Neutrophil (primary cell): ENCODE measurements around the gene ANAPC7.
"Not testable (repeated sequence)": the region's sequence is repeated elsewhere in the genome, so short reads cannot be mapped to it uniquely, and the experiment has no call there.

Experiments used
- H3K27ac ChIP-seq: fragments of 200-600 bp; sonication (generic); 2 replicates; pipeline ENCODE4 v1.5.1; 2016; ENCODE audit warnings: mild to moderate bottlenecking, moderate library complexity
- H3K27me3 ChIP-seq: fragments of 200-600 bp; sonication (generic); 2 replicates; pipeline ENCODE4 v1.6.0; 2016; ENCODE audit warnings: mild to moderate bottlenecking
- H3K36me3 ChIP-seq: fragments of 200-600 bp; sonication (generic); 2 replicates; pipeline ENCODE4 v1.5.1; 2017
- H3K4me1 ChIP-seq, 2 experiments: fragments of 200-600 bp in 1 of 2; sonication (generic) in 1 of 2; 1 replicate in 1 of 2; 2 replicates in 1 of 2; pipeline versions ENCODE4 v1.5.1 to v1.6.1; 2013 to 2016; ENCODE audit warnings: low read depth in 1 of 2, low read length in 1 of 2, mild to moderate bottlenecking in 1 of 2, moderate library complexity in 1 of 2; ENCODE audit not compliant: control insufficient read depth in 1 of 2, insufficient read depth in 1 of 2
- H3K4me3 ChIP-seq, 2 experiments: fragments of 200-600 bp in 1 of 2; sonication (generic) in 1 of 2; 1 replicate in 1 of 2; 2 replicates in 1 of 2; pipeline ENCODE4 v1.5.1; 2013 to 2016; ENCODE audit warnings: low read depth in 1 of 2, low read length in 1 of 2, mild to moderate bottlenecking in 1 of 2, moderate library complexity in 1 of 2
- H3K9me3 ChIP-seq: fragments of 200-600 bp; sonication (generic); 2 replicates; pipeline ENCODE4 v1.5.1; 2016
- TF ChIP-seq, protein P1 (sequence below): fragments of 200-600 bp; sonication (generic); IDR thresholded peaks from 2 replicates; pipeline ENCODE4 v1.5.1; 2016; ENCODE audit warnings: antibody characterized with exemption

Gene ANAPC7

DNA sequence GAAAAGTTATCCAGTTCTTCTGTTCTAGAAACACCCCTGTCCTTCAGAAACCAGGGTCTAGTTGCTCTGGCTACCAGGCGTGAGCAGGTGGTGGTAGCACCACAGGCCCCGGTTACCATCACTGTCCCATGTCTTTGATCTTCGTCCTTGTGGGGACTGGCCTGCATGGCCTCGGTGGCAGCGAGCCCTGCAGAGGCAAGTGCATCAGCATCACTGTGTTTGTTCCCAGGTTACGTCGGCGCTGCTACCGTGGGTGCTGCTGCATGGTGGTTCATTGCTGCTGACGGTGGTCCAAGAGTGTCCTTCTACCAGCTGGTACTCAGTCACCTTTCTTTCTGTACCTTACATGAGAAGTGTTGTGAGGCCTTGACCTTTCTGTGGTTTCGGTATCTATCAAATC is 58.9 kb downstream of the ANAPC7 start:
- Histone ChIP-seq H3K4me3 (no peak overlapping the region), H3K4me1 (peaks cover 22 to 25% of the 10 kb centered on the region in 2 experiments), H3K9me3 (no peaks in the 10 kb centered on the region), H3K36me3 (peaks cover 88% of the 10 kb centered on the region), H3K27me3 (no peaks in the 10 kb centered on the region), H3K27ac (no peak overlapping the region)
- TF ChIP-seq, protein P1, sequence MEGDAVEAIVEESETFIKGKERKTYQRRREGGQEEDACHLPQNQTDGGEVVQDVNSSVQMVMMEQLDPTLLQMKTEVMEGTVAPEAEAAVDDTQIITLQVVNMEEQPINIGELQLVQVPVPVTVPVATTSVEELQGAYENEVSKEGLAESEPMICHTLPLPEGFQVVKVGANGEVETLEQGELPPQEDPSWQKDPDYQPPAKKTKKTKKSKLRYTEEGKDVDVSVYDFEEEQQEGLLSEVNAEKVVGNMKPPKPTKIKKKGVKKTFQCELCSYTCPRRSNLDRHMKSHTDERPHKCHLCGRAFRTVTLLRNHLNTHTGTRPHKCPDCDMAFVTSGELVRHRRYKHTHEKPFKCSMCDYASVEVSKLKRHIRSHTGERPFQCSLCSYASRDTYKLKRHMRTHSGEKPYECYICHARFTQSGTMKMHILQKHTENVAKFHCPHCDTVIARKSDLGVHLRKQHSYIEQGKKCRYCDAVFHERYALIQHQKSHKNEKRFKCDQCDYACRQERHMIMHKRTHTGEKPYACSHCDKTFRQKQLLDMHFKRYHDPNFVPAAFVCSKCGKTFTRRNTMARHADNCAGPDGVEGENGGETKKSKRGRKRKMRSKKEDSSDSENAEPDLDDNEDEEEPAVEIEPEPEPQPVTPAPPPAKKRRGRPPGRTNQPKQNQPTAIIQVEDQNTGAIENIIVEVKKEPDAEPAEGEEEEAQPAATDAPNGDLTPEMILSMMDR, result no peak

DNA sequence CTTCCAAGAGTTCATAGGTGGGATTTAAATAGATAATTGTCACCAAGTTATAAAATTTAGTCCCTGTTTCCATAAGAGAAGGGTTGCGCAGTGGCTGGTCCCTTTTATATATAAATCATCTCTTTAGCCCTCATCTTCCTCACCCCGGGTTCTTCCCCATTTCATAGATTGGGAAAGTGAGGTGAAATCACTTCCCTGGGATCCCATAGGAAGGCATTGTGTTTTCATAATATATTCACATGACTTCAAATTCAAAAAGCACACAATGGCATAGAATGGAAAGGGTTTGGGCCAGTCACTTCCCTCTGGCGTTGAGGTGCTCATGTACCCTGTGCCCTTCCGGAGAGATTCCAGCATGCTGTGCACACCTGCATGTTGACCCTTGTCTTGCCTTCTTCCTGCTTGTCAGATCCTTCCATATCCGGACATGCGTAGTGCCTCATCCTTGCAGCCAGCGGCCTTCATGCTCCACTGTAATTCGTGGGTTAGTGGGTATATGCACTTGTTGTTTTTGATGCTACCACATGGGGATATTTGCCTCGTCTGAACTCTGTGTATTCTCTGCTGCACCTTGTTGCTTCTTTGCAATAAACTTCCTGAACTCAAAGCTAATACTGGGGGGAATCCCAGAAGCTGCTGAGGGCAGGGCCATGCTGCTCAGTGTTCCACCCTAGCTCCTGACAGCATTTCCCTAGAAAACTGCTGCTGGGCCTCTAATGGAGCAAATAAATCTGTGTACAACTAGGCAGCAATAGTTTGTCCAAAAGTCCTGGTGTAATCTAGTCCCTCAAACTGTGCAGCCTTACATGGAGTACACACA is 59.6 kb downstream of the ANAPC7 start:
- TF ChIP-seq, protein P1, result no peak
- Histone ChIP-seq H3K9me3 (no peaks in the 10 kb centered on the region), H3K27me3 (no peaks in the 10 kb centered on the region), H3K36me3 (peaks cover 95% of the 10 kb centered on the region), H3K4me1 (peaks cover 15 to 17% of the 10 kb centered on the region in 2 experiments), H3K4me3 (no peak overlapping the region), H3K27ac (no peak overlapping the region)

DNA sequence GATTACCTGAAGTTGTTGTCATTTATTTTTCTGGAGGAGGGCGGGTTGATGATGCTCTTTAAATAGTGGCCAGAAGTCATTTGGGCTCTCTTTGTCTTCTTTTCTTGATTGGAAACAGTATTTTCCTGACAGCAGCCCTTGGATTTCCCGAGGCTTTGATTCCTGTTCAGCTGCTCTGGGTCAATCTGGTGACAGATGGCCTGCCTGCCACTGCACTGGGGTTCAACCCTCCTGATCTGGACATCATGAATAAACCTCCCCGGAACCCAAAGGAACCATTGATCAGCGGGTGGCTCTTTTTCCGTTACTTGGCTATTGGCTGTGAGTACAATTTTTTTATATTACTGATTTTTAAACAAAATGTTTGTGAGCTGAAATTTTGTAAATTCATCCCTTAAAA is 60.4 kb downstream of the ANAPC7 start:
- Histone ChIP-seq H3K9me3 (no peaks in the 10 kb centered on the region), H3K4me3 (no peak overlapping the region), H3K36me3 (peaks cover 100% of the 10 kb centered on the region), H3K27ac (no peak overlapping the region), H3K4me1 (peaks cover 8 to 9% of the 10 kb centered on the region in 2 experiments), H3K27me3 (no peaks in the 10 kb centered on the region)
- TF ChIP-seq, protein P1, result no peak

DNA sequence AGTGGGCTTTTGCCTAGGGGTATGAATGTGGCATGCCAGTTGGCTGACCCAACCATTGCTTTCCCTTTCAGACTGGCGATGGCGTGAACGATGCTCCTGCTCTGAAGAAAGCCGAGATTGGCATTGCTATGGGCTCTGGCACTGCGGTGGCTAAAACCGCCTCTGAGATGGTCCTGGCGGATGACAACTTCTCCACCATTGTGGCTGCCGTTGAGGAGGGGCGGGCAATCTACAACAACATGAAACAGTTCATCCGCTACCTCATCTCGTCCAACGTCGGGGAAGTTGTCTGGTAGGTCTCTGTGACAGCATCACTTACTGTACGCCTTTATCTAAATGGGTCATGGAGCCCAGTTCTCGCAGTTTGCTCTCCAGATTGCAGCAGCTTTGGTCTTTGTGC is 61.4 kb downstream of the ANAPC7 start:
- no peaks in the 10 kb centered on the region for H3K9me3 ChIP-seq
- peaks cover 99% of the 10 kb centered on the region for H3K36me3 ChIP-seq
- H3K27ac ChIP-seq, result no peak overlapping the region
- H3K4me1 ChIP-seq, result peaks cover 8 to 9% of the 10 kb centered on the region in 2 experiments
- H3K27me3 ChIP-seq, result no peaks in the 10 kb centered on the region
- TF ChIP-seq, protein P1, result no peak
- no peak overlapping the region for H3K4me3 ChIP-seq

DNA sequence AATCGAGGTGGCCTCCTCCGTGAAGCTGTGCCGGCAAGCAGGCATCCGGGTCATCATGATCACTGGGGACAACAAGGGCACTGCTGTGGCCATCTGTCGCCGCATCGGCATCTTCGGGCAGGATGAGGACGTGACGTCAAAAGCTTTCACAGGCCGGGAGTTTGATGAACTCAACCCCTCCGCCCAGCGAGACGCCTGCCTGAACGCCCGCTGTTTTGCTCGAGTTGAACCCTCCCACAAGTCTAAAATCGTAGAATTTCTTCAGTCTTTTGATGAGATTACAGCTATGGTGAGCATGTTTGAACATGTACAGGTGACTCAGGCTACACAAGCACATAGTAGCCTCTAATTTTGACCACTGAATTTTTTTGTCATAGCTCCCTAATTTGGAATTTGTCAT is 62.8 kb downstream of the ANAPC7 start:
- TF ChIP-seq, protein P1, result no peak
- Histone ChIP-seq H3K27me3 (no peaks in the 10 kb centered on the region), H3K4me1 (peaks cover 8% of the 10 kb centered on the region in 2 experiments), H3K9me3 (no peaks in the 10 kb centered on the region), H3K4me3 (no peak overlapping the region), H3K36me3 (peaks cover 99% of the 10 kb centered on the region), H3K27ac (no peak overlapping the region)

DNA sequence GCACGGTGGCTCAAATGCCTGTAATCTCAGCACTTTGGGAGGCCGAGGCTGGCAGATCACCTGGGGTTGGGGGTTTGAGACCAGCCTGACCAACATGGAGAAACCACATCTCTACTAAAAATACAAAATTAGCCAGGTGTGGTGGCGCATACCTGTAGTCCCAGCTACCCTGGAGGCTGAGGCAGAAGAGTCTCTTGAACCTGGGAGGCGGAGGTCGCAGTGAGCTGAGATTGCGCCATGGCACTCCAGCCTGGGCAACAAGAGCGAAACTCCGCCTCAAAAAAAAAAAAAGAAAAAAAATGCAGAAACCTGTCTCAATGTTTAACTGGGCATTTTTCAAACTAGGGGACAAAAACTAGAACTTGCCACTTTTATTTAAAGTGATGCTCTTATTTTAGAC is 63.2 kb downstream of the ANAPC7 start:
- H3K9me3 ChIP-seq, H3K27ac ChIP-seq, H3K4me1 ChIP-seq, H3K27me3 ChIP-seq, H3K4me3 ChIP-seq: not testable (repeated sequence)
- peaks cover 99% of the 10 kb centered on the region for H3K36me3 ChIP-seq
